ENCODE data around the gene SCART1. TPM values are rescaled to one million over a fixed set of nuclear protein-coding genes. Genes with fewer than 3 reads are reported as not detected.
"Not testable (repeated sequence)": the region's sequence is repeated elsewhere in the genome, so short reads cannot be mapped to it uniquely, and the experiment has no call there.

Gene SCART1
- total and polyA plus RNA-seq, 7 experiments from 2014 or later: 0.03 to 8.6 (median 4.4) TPM; not detected in 1

GRCh38 chr10:133493562-133493961, 39.8 kb downstream of the SCART1 start:
- CTCF ChIA-PET; H3K4me1 Mint-ChIP-seq; H3K27me3 ChIP-seq (ENCODE audit: control insufficient read depth in 2 of 2, insufficient read depth in 2 of 2, low read length in 2 of 2); H3K4me3 Mint-ChIP-seq; H3K36me3 ChIP-seq (ENCODE audit: control insufficient read depth in 2 of 3, insufficient read depth in 3 of 3, low read length in 3 of 3); H3K27ac ChIP-seq (ENCODE audit: low read depth, low read length); POLR2A ChIA-PET; H3K27me3 Mint-ChIP-seq; DNase-seq; H3K4me3 ChIP-seq (ENCODE audit: low read length); H3K9me3 ChIP-seq (ENCODE audit: control insufficient read depth in 2 of 3, low read length in 3 of 3); intact Hi-C loops (cut with micrococcal nuclease); ATAC-seq; H3K27ac Mint-ChIP-seq; H3K4me1 ChIP-seq (ENCODE audit: control insufficient read depth in 2 of 2, insufficient read depth in 2 of 2, low read length in 2 of 2): not testable (repeated sequence)
- H3K9me3 Mint-ChIP-seq: peaks cover 0 to 26% (median 6%) of the 10 kb centered on the region in 11 donors
- H3K36me3 Mint-ChIP-seq: peaks cover 0 to 22% (median 11%) of the 10 kb centered on the region in 5 donors

GRCh38 chr10:133497363-133497762, 43.6 kb downstream of the SCART1 start:
- CTCF ChIA-PET; POLR2A ChIA-PET; H3K9me3 ChIP-seq (ENCODE audit: control insufficient read depth in 2 of 3, low read length in 3 of 3); H3K27me3 Mint-ChIP-seq; ATAC-seq; H3K27ac ChIP-seq (ENCODE audit: low read depth, low read length); H3K27me3 ChIP-seq (ENCODE audit: control insufficient read depth in 2 of 2, insufficient read depth in 2 of 2, low read length in 2 of 2); H3K4me1 ChIP-seq (ENCODE audit: control insufficient read depth in 2 of 2, insufficient read depth in 2 of 2, low read length in 2 of 2); H3K36me3 ChIP-seq (ENCODE audit: control insufficient read depth in 2 of 3, insufficient read depth in 3 of 3, low read length in 3 of 3); H3K27ac Mint-ChIP-seq; H3K4me3 ChIP-seq (ENCODE audit: low read length); DNase-seq; H3K4me1 Mint-ChIP-seq; H3K4me3 Mint-ChIP-seq: not testable (repeated sequence)
- Mint-ChIP-seq H3K36me3 (peaks cover 0 to 40% (median 23%) of the 10 kb centered on the region in 5 donors), H3K9me3 (peaks cover 0 to 18% (median 7%) of the 10 kb centered on the region in 11 donors)
- intact Hi-C loops (cut with micrococcal nuclease): loop anchor here in 1 of 2 donors (1.0 kb wide), 1 partner anchor 190 kb away; no protein-coding TSS in a partner anchor

GRCh38 chr10:133499176-133499575, 45.4 kb downstream of the SCART1 start:
- H3K4me1 Mint-ChIP-seq; H3K9me3 ChIP-seq (ENCODE audit: control insufficient read depth in 2 of 3, low read length in 3 of 3); H3K4me3 Mint-ChIP-seq; H3K36me3 ChIP-seq (ENCODE audit: control insufficient read depth in 2 of 3, insufficient read depth in 3 of 3, low read length in 3 of 3); H3K4me1 ChIP-seq (ENCODE audit: control insufficient read depth in 2 of 2, insufficient read depth in 2 of 2, low read length in 2 of 2); H3K27ac Mint-ChIP-seq; H3K27ac ChIP-seq (ENCODE audit: low read depth, low read length); H3K27me3 Mint-ChIP-seq; DNase-seq; H3K4me3 ChIP-seq (ENCODE audit: low read length); CTCF ChIA-PET; ATAC-seq; POLR2A ChIA-PET; H3K27me3 ChIP-seq (ENCODE audit: control insufficient read depth in 2 of 2, insufficient read depth in 2 of 2, low read length in 2 of 2): not testable (repeated sequence)
- intact Hi-C loops (cut with micrococcal nuclease): loop anchor here in 1 of 2 donors (2.0 kb wide), 1 partner anchor 170 kb away; no protein-coding TSS in a partner anchor
- Mint-ChIP-seq H3K9me3 (peaks cover 0 to 18% (median 8%) of the 10 kb centered on the region in 11 donors), H3K36me3 (peaks cover 0 to 44% (median 29%) of the 10 kb centered on the region in 5 donors)

- Mint-ChIP-seq H3K36me3 (peaks cover 0 to 39% (median 25%) of the 10 kb centered on the region in 5 donors), H3K9me3 (peaks cover 0 to 18% (median 8%) of the 10 kb centered on the region in 11 donors)
- H3K9me3 ChIP-seq (ENCODE audit: control insufficient read depth in 2 of 3, low read length in 3 of 3); intact Hi-C loops (cut with micrococcal nuclease); H3K36me3 ChIP-seq (ENCODE audit: control insufficient read depth in 2 of 3, insufficient read depth in 3 of 3, low read length in 3 of 3); CTCF ChIA-PET; H3K4me3 Mint-ChIP-seq; DNase-seq; H3K27me3 ChIP-seq (ENCODE audit: control insufficient read depth in 2 of 2, insufficient read depth in 2 of 2, low read length in 2 of 2); H3K27me3 Mint-ChIP-seq; H3K4me1 Mint-ChIP-seq; ATAC-seq; H3K27ac Mint-ChIP-seq; H3K4me3 ChIP-seq (ENCODE audit: low read length); H3K4me1 ChIP-seq (ENCODE audit: control insufficient read depth in 2 of 2, insufficient read depth in 2 of 2, low read length in 2 of 2); H3K27ac ChIP-seq (ENCODE audit: low read depth, low read length): not testable (repeated sequence)
- POLR2A ChIA-PET: interaction anchor here (0.6 kb wide), 1 partner anchor 89 kb away, joined by 3 read pairs; no protein-coding TSS in a partner anchor
Observed at GRCh38 chr10:133500897-133501296, 47.2 kb downstream of the SCART1 start.

- peaks cover 0 to 17% (median 12%) of the 10 kb centered on the region in 5 donors for H3K36me3 Mint-ChIP-seq
- peaks cover 5 to 25% (median 14%) of the 10 kb centered on the region in 11 donors for H3K9me3 Mint-ChIP-seq
- CTCF ChIA-PET: no interaction called here
- Histone ChIP-seq H3K27ac (ENCODE audit: low read depth, low read length) (no peak overlapping the region), H3K4me3 (ENCODE audit: low read length) (no peak overlapping the region), H3K27me3 (ENCODE audit: control insufficient read depth in 2 of 2, insufficient read depth in 2 of 2, low read length in 2 of 2) (no peaks in the 10 kb centered on the region), H3K4me1 (ENCODE audit: control insufficient read depth in 2 of 2, insufficient read depth in 2 of 2, low read length in 2 of 2) (no peaks in the 10 kb centered on the region), H3K9me3 (ENCODE audit: control insufficient read depth in 2 of 3, low read length in 3 of 3) (no peaks in the 10 kb centered on the region), H3K36me3 (ENCODE audit: control insufficient read depth in 2 of 3, insufficient read depth in 3 of 3, low read length in 3 of 3) (no peaks in the 10 kb centered on the region)
- H3K27ac Mint-ChIP-seq: no peak overlapping the region
- ATAC-seq (no peak), DNase-seq (no peak)
- intact Hi-C loops (cut with micrococcal nuclease): no loop called here
- H3K4me3 Mint-ChIP-seq: no peak overlapping the region
- peaks cover 10 to 43% (median 26%) of the 10 kb centered on the region in 5 donors for H3K27me3 Mint-ChIP-seq
- POLR2A ChIA-PET: no interaction called here
- H3K4me1 Mint-ChIP-seq: no peaks in the 10 kb centered on the region
Observed at GRCh38 chr10:133509700-133510099, 56.0 kb downstream of the SCART1 start.

- no peaks in the 10 kb centered on the region for H3K27me3 ChIP-seq (ENCODE audit: control insufficient read depth in 2 of 2, insufficient read depth in 2 of 2, low read length in 2 of 2)
- H3K4me3 ChIP-seq (ENCODE audit: low read length): no peak overlapping the region
- intact Hi-C loops (cut with micrococcal nuclease): no loop called here
- H3K36me3 ChIP-seq (ENCODE audit: control insufficient read depth in 2 of 3, insufficient read depth in 3 of 3, low read length in 3 of 3): no peaks in the 10 kb centered on the region
- ChIA-PET POLR2A (no interaction called here), CTCF (no interaction called here)
- no peak for ATAC-seq
- Mint-ChIP-seq H3K27ac (no peak overlapping the region), H3K9me3 (peaks cover 5 to 25% (median 14%) of the 10 kb centered on the region in 11 donors), H3K27me3 (peaks cover 10 to 43% (median 26%) of the 10 kb centered on the region in 5 donors), H3K36me3 (peaks cover 0 to 14% (median 12%) of the 10 kb centered on the region in 5 donors), H3K4me3 (no peak overlapping the region), H3K4me1 (no peaks in the 10 kb centered on the region)
- DNase-seq: no peak
- H3K9me3 ChIP-seq (ENCODE audit: control insufficient read depth in 2 of 3, low read length in 3 of 3): no peaks in the 10 kb centered on the region
- H3K27ac ChIP-seq (ENCODE audit: low read depth, low read length): no peak overlapping the region
- no peaks in the 10 kb centered on the region for H3K4me1 ChIP-seq (ENCODE audit: control insufficient read depth in 2 of 2, insufficient read depth in 2 of 2, low read length in 2 of 2)
Observed at GRCh38 chr10:133511408-133511807, 57.7 kb downstream of the SCART1 start.

GRCh38 chr10:133511907-133512528, 58.3 kb downstream of the SCART1 start:
- Mint-ChIP-seq H3K27me3 (peaks cover 10 to 43% (median 26%) of the 10 kb centered on the region in 5 donors), H3K27ac (no peak overlapping the region), H3K36me3 (peaks cover 0 to 13% (median 12%) of the 10 kb centered on the region in 5 donors), H3K9me3 (peaks cover 5 to 23% (median 14%) of the 10 kb centered on the region in 11 donors), H3K4me1 (no peaks in the 10 kb centered on the region), H3K4me3 (no peak overlapping the region)
- ATAC-seq (no peak), DNase-seq (no peak)
- Histone ChIP-seq H3K4me3 (ENCODE audit: low read length) (no peak overlapping the region), H3K36me3 (ENCODE audit: control insufficient read depth in 2 of 3, insufficient read depth in 3 of 3, low read length in 3 of 3) (no peaks in the 10 kb centered on the region), H3K27ac (ENCODE audit: low read depth, low read length) (no peak overlapping the region), H3K4me1 (ENCODE audit: control insufficient read depth in 2 of 2, insufficient read depth in 2 of 2, low read length in 2 of 2) (no peaks in the 10 kb centered on the region), H3K27me3 (ENCODE audit: control insufficient read depth in 2 of 2, insufficient read depth in 2 of 2, low read length in 2 of 2) (no peaks in the 10 kb centered on the region), H3K9me3 (ENCODE audit: control insufficient read depth in 2 of 3, low read length in 3 of 3) (no peaks in the 10 kb centered on the region)
- ChIA-PET CTCF (no interaction called here), POLR2A (no interaction called here)
- intact Hi-C loops (cut with micrococcal nuclease): no loop called here

All from naive thymus-derived CD4-positive, alpha-beta T cell (primary cell).